Caco-2 (cell line): ENCODE data around the gene DPAGT1. TPM values are rescaled to one million over a fixed set of nuclear protein-coding genes. Genes with fewer than 3 reads are reported as not detected.
A peak's percentile ranks its signal among the peaks of the same experiment; 100 is the strongest.
"Not testable (repeated sequence)": the region's sequence is repeated elsewhere in the genome, so short reads cannot be mapped to it uniquely, and the experiment has no call there.

Experiments
- BruUV-seq: library from RNA; stranded (reverse); fragments of 400-500 nt; replicated peaks from 2 replicates; lab custom pipeline; 2021; lab: Mats Ljungman, UMichigan
- CTCF ChIA-PET: fragments of 300-600 bp; sonication (Branson Sonifier 250); formaldehyde crosslinking; loops from one replicate; lab custom pipeline; 2022; ENCODE audit warnings: antibody characterized with exemption; lab: Charles Lee
- POLR2A ChIA-PET: fragments of 300-600 bp; sonication (Branson Sonifier 250); formaldehyde crosslinking; loops from one replicate; lab custom pipeline; 2022; ENCODE audit warnings: antibody characterized with exemption; lab: Charles Lee
- DNase-seq, 2 experiments: peaks; one replicate each; pipeline versions ENCODE4 v3.0.0 to v3.0.0-alpha.2; 2020 to 2022
- H3K27me3 ChIP-seq: replicated peaks from 2 replicates; pipeline ENCODE4 v1.6.0; 2011; ENCODE audit warnings: low read length; ENCODE audit not compliant: control insufficient read depth, insufficient read depth
- H3K36me3 ChIP-seq: 2 replicates; pipeline ENCODE4 v1.5.1; 2011; ENCODE audit warnings: low read length; ENCODE audit not compliant: control insufficient read depth, insufficient read depth
- H3K4me1 ChIP-seq: fragments of 250-450 bp; sonication (Bioruptor Pico); 2 replicates; pipeline ENCODE4 v1.5.1; 2020; ENCODE audit warnings: mild to moderate bottlenecking
- H3K4me3 ChIP-seq: 2 replicates; pipeline ENCODE4 v1.5.1; 2011; ENCODE audit warnings: low read depth, mild to moderate bottlenecking, control low read depth, low read length
- H3K9me3 ChIP-seq: fragments of 250-450 bp; sonication (Bioruptor Pico); 2 replicates; pipeline ENCODE4 v1.5.1; 2020; ENCODE audit warnings: mild to moderate bottlenecking, moderate library complexity
- H3K27ac Mint-ChIP-seq: one replicate; pipeline ENCODE4 v1.8.0; 2022; ENCODE audit warnings: mixed read lengths; ENCODE audit not compliant: unreplicated experiment
- H3K27me3 Mint-ChIP-seq: one replicate; pipeline ENCODE4 v1.8.0; 2022; ENCODE audit warnings: mixed read lengths; ENCODE audit not compliant: insufficient read depth, unreplicated experiment
- H3K36me3 Mint-ChIP-seq: one replicate; pipeline ENCODE4 v1.8.0; 2022; ENCODE audit warnings: mild to moderate bottlenecking, mixed read lengths; ENCODE audit not compliant: insufficient read depth, unreplicated experiment
- H3K4me1 Mint-ChIP-seq: one replicate; pipeline ENCODE4 v1.8.0; 2022; ENCODE audit warnings: low read depth, mixed read lengths; ENCODE audit not compliant: unreplicated experiment
- H3K4me3 Mint-ChIP-seq: one replicate; pipeline ENCODE4 v1.8.0; 2022; ENCODE audit warnings: mild to moderate bottlenecking, moderate library complexity, mixed read lengths; ENCODE audit not compliant: unreplicated experiment
- H3K9me3 Mint-ChIP-seq: one replicate; pipeline ENCODE4 v1.8.0; 2022; ENCODE audit warnings: mixed read lengths; ENCODE audit not compliant: unreplicated experiment
- CTCF ChIP-seq, 2 experiments: fragments of 200-600 bp in 1 of 2; IDR thresholded peaks; 1 replicate in 1 of 2; 2 replicates in 1 of 2; pipeline versions ENCODE4 v1.5.1 to v1.8.0; 2011 to 2022; ENCODE audit warnings: antibody characterized with exemption in 1 of 2, control low read depth in 1 of 2, inconsistent platforms in 1 of 2, low read depth in 1 of 2, low read length in 1 of 2, mild to moderate bottlenecking in 1 of 2, moderate library complexity in 1 of 2; ENCODE audit not compliant: insufficient read depth in 1 of 2, severe bottlenecking in 1 of 2, unreplicated experiment in 1 of 2
- intact Hi-C: fragments of 100-400 bp; cut with micrococcal nuclease; formaldehyde crosslinking; loops from one replicate; pipeline ENCODE4 v1.10.0; 2022; ENCODE audit not compliant: unreplicated experiment
- total RNA-seq: library from RNA; stranded (reverse); gene quantifications from 2 replicates; pipeline ENCODE4 v1.2.3, GENCODE V29; 2022

The DPAGT1 gene
- total RNA-seq, 1 experiment from 2014 or later = 117 TPM

DNA sequence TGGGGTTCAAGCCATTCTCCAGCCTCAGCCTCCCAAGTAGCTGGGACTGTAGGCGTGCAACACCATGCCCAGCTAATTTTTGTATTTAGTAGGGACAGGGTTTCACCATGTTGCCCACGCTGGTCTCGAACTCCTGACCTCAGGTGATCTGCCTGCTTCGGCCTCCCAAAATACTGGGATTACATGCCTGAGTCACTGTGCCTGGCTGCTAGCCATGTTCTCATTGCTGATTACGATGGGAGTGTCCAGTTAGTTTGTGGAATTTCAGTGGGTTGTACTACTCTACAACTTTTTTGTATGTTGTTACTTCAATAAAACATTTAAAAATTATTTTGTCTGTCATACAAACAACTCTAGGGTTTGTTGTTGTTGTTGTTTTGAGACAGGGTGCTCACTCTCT is 38.9 kb downstream of the DPAGT1 start:
- CTCF ChIA-PET = no interaction called here
- intact Hi-C loops = no loop called here
- Mint-ChIP-seq H3K27ac (no peak overlapping the region), H3K4me3 (no peak overlapping the region), H3K27me3 (no peaks in the 10 kb centered on the region), H3K36me3 (peaks cover 13% of the 10 kb centered on the region), H3K4me1 (peaks cover 20% of the 10 kb centered on the region), H3K9me3 (no peaks in the 10 kb centered on the region)
- H3K9me3 ChIP-seq = no peaks in the 10 kb centered on the region
- no peak for TF ChIP-seq CTCF (IDR thresholded peaks at IDR 0.05; ENCODE audit: insufficient read depth in 1 of 2, low read depth in 1 of 2, low read length in 1 of 2, severe bottlenecking in 1 of 2, unreplicated experiment in 1 of 2)
- H3K4me1 ChIP-seq = peaks cover 5% of the 10 kb centered on the region; the same call in 1 of the 2 replicates
- DNase-seq = no peak
- BruUV-seq = no TSS peak
- no peaks in the 10 kb centered on the region for H3K36me3 ChIP-seq
- POLR2A ChIA-PET = interaction anchor here (1.2 kb wide), 1 partner anchor 32 kb away, joined by 3 read pairs; a partner anchor contains a TSS
- no peak overlapping the region for H3K4me3 ChIP-seq
- H3K27me3 ChIP-seq = no peaks in the 10 kb centered on the region

DNA sequence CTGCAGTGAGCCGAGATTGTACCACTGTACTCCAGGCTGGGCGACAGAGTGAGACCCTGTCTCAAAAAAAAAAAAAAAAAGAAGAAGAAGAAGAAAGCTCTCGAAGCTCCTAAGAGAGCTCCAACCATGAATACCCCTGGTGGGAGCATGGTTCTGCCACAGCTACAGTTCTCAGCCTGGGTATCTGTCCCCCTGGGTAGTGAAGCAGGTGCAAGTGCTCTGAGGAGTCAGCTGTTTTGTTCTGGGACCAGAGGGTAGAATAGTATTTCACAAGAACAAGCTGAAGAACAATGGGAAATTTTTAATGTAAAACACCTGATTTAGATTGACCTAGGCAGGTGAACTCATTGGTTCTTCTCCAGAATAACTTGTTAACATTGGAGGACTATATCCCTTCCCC is 40.4 kb downstream of the DPAGT1 start:
- BruUV-seq = no TSS peak
- CTCF ChIA-PET = no interaction called here
- Mint-ChIP-seq H3K36me3 (peaks cover 12% of the 10 kb centered on the region), H3K27me3 (no peaks in the 10 kb centered on the region), H3K27ac (no peak overlapping the region), H3K9me3 (no peaks in the 10 kb centered on the region), H3K4me1 (peaks cover 12% of the 10 kb centered on the region), H3K4me3 (no peak overlapping the region)
- POLR2A ChIA-PET = interaction anchor here (0.6 kb wide), 1 partner anchor 30 kb away, joined by 3 read pairs; no protein-coding TSS in a partner anchor
- DNase-seq = no peak
- Histone ChIP-seq H3K9me3 (no peaks in the 10 kb centered on the region), H3K36me3 (no peaks in the 10 kb centered on the region), H3K27me3 (no peaks in the 10 kb centered on the region), H3K4me3 (no peak overlapping the region), H3K4me1 (peaks cover 5% of the 10 kb centered on the region; the same call in 1 of the 2 replicates)
- no peak for TF ChIP-seq CTCF (IDR thresholded peaks at IDR 0.05; ENCODE audit: insufficient read depth in 1 of 2, low read depth in 1 of 2, low read length in 1 of 2, severe bottlenecking in 1 of 2, unreplicated experiment in 1 of 2)
- intact Hi-C loops = no loop called here

DNA sequence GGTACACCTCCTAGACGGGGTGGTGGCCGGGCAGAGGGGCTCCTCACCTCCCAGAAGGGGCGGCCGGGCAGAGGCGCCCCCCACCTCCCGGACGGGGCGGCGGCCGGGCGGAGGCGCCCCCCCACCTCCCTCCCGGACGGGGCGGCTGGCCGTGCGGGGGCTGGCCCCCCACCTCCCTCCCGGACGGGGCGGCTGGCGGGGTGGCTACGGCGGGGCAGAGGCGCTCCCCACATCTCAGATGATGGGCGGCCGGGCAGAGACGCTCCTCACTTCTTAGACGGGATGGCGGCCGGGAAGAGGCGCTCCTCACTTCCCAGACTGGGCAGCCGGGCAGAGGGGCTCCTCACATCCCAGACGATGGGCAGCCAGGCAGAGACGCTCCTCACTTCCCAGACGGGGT is 42.5 kb downstream of the DPAGT1 start:
- POLR2A ChIA-PET, CTCF ChIA-PET, H3K27me3 Mint-ChIP-seq, H3K4me1 ChIP-seq, H3K4me3 ChIP-seq, H3K27me3 ChIP-seq, intact Hi-C loops, H3K9me3 ChIP-seq, H3K9me3 Mint-ChIP-seq, BruUV-seq, DNase-seq, H3K27ac Mint-ChIP-seq, H3K36me3 ChIP-seq: not testable (repeated sequence)
- Mint-ChIP-seq H3K4me1 (peaks cover 20% of the 10 kb centered on the region), H3K36me3 (peaks cover 34% of the 10 kb centered on the region), H3K4me3 (peak overlapping the region; percentile 88)
